CMK (cell line): Measurements from ENCODE around the gene ERC1.
A peak's percentile ranks its signal among the peaks of the same experiment; 100 is the strongest.

ENCODE experiments used
- DNase-seq: peaks from one replicate; pipeline ENCODE4 v3.0.0-alpha.2; 2010; ENCODE audit warnings: low read depth

The ERC1 gene

DNA sequence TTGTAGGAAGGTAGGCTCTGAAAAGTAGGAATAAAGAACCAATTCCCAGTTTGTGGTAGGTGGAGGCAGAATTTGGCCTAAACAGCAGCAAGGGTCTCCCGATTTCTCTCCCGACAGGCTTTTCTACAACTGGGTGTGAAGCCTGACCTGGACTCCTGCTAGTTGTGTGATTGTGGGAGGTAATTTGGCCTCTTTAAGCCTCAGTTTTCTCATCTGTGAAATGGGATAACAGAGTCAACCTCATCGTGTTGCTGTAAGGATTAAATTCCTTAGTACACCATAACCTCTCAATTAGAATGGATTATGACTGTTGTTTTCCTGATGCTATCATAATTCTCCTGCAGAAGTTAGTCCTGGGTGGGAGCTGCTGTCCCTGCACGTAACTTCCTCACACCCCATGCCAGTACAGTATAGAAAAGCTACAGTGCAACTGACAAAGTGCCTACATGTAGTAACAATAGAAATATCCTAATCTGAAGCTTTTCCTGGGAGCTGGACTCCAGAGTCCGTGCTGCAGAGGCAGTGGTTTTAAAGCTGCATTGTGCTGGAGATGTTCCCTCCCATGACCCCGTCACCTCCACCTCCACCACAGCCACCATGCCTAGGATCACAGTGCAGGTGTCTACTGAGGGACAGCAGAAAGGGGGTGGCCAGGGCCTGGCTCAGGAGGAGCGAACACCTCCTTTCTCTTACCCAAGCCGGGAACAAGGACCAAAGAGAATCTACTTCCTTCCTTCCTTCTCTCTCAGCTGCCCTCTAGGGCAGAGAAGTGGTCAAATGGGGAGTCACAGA lies 526.9 kb downstream of the ERC1 start:
- DNase-seq, result no peak

DNA sequence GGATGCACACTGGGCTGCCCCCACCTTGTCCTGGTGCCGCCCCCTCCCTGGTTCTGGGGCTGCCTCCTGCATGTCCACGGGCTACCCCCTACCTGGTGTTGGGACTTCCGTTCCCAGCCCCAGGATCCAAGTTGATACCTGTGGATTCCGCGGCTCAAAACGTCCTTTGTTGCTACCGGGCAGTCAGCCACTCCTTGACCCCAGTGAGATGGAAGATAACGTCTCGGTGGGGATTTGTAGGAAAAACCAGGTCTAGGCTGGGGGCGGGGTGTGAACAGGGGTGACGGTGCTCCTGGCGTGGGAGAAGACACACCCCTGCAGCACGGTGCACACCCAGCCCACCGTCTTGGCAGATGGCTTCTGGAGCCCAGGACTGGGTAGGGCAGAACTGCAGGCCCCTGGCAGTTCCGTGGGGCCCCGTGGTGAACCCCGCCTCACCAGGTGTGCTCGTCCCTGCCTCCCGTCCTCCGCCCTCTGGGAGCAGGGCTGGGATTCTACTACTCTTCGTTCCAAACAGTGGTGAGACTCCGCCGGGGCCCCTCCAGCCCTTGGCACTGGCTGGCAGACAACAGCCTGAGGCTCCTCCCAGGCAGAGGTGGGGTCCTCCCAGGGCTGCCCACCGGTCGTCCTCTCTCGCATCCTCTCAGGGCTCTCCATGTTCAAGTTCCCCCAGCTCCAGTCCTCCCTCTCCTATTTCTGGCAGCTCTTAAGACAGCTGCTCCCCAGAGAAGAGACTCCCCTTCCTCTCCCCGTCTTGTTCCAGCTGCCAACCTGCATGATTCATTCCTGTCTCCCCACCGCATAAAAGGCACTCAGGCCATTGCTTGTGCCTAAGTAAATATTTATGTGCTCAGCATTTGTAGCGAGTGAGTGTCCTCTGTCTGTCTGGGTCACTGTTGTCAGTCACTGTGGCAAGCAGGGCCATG lies 527.8 kb downstream of the ERC1 start:
- DNase-seq, result no peak

DNA sequence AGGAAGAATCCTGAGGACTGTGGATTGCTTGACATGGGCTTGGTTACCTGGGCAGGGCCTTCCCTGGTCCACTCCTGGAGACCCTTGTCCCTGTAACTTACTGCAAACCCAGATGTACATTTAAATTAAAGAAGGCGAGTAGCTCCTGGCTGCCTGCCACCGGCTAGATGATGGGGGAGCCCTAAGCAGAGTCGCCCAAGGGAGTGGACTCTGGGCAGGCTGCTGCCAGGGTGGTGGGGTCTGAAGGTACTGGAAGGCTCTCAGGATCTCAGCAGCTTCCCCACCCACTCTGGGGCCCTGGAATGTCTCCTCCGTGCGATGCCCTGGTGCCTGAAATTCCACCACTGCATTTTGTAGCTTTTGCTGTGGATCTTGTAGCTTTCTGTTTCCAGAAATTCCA lies 528.6 kb downstream of the ERC1 start:
- DNase-seq, result no peak

DNA sequence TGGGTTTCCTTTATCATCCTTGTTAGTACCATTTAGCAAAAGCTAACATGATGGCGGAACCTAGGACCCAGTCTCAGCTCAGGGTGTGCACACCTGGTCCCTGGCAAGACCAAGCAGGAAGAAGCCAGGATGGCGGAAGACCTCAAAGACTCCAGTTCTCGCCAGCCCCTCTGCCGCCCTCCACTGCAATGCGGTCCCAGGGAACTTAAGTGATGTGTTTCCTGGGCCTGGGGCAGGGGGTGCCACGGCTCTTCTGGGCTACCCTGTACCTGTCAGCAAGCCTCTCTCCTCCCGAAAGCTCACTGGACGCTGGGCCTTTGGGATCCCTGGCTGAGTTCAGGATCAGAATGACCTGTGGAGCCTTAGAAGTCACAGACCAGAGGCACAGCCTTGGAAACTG lies 532.0 kb downstream of the ERC1 start:
- DNase-seq, result no peak

DNA sequence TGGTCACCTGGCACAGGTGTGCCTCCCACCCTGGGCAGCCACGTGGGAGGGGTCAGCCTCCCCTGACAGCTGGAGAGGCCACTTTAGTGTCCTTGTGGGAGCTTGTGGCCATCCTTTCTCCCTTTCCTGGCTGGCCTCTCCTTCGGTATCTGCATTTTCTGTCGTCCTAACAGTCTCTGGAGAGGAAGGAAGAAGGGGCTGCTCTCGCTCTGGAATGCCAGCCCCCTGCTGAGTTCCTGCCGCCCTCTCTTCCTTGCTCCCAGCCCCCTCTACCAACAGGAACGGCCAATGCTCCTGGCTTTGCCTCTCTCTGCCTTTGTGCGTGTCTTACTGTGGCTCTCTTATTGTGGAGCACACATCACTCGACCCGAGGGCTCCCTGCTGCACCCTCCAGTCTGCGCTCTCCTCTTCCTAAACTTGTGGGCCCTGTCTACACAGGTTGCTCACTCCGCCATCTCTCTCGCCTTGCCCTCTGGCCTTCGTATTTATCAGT lies 532.6 kb downstream of the ERC1 start:
- no peak for DNase-seq

DNA sequence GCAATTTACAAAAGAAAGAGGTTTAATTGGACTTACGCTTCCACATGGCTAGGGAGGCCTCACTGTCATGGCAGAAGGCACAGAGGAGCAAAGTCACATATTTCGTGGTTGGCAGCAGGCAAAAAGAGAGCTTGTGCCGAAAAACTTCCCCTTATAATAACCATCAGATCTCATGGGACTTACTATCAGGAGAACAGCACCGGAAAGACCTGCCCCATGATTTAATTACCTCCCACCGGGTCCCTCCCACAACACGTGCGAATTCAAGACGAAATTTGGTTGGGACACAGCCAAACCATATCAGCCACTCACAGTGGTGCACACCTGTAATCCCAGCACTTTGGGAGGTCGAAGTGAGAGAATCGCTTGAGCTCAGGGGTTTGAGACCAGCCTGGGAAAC lies 534.8 kb downstream of the ERC1 start:
- no peak for DNase-seq

DNA sequence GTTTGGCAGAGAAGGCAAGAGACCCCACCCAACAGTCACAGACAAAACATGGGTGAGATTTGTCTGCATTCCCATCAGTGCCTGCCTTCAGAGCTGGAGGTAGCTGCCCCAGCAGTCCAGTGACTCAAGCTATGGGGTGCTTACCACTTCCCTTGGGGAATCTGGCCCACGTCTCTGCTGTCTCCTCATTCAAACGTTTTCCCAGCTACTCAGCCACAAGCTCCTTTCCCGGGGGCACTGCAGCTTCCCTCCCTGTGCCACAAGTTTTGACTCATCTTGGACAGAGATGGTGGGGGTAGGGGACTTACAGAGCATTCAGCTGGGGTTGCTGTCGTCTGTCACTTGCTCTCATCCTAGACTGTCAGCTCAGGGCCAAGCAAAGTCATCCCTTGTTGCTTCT lies 536.8 kb downstream of the ERC1 start:
- DNase-seq, result no peak

DNA sequence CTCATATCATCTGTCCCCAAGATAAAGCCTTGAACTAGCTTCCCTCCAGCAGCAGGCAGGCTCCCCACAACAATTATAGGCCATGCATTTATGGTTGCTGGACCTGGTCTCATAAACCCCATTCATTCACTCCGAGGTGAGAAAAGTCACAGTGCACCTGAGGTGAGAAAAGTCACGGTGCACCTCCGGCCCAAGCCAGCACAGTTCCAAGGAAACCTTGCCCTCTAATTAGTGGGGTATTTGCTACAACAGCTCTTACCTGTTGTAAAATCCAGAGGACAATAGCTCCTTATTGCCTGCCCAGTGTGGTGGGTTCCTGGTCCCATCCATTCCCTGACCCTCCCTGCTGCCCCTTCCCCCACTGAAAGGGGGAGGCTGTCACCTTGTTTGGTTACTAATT lies 537.8 kb downstream of the ERC1 start:
- DNase-seq, result no peak

DNA sequence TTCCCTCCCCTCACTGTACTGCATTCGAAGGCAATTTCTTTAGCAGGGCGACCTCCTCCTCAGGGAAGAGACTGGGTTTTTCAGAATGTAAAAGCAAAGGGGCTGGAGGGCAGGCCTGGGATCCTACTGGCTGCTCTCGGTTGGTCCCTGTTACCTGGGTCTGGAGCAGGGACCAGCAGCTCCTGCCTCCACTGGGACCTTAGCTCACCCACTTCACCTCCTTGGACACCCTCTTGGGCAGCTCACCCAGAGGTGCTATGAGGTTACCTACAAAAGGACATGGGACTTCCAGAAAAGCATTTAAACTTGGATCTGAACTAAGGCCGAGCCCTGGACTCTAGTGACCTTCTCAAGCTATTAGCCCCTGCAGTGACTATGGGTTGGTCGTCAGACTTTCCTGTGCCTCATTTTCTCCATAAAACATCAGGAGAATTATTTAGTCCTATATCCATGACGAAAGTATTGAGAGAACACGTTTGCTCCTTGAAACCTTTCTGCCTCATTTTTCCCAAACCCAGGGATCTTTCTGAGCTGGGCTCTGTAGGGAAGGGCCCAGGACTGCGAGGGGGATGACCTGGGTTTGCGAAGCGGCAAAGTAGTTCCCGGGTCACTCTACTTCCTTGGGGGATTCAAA lies 538.3 kb downstream of the ERC1 start:
- no peak for DNase-seq

DNA sequence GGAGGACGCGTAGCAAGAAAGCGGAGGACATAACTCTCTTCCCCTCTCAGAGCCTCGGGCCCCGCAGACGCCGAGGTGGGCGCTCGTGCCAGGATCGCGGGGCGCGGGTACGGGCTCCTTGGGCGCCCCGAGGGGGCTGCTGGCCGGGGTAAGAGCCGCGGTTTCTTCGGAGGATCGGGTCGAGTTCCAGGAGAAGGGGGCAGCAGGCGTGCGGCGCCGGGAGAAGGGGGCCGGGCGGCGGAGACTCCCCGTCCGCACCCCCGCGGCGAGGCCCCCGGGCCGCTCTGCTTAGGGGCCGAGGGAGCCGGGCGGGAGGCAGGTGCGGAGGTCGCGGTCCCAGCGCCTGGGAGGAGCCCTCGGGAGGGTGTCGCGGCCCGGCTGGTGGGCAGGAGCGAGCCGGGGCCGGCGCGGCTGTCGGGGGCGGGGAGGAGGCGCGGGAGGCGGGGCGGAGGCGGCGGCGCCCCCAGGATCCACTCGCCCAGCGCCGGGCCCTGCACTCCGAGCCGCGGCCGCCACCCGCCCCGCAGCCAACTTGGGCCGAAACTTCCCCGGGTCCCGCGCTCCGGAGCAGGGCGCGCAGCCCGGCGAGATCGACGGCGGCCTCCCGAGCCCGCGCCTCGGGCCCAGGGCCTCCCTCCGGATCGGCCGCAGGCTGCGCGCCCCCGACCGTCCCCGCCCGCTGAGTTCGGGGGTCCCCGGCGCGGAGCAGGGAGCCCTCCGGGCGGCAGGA lies 539.0 kb downstream of the ERC1 start:
- DNase-seq, result no peak

DNA sequence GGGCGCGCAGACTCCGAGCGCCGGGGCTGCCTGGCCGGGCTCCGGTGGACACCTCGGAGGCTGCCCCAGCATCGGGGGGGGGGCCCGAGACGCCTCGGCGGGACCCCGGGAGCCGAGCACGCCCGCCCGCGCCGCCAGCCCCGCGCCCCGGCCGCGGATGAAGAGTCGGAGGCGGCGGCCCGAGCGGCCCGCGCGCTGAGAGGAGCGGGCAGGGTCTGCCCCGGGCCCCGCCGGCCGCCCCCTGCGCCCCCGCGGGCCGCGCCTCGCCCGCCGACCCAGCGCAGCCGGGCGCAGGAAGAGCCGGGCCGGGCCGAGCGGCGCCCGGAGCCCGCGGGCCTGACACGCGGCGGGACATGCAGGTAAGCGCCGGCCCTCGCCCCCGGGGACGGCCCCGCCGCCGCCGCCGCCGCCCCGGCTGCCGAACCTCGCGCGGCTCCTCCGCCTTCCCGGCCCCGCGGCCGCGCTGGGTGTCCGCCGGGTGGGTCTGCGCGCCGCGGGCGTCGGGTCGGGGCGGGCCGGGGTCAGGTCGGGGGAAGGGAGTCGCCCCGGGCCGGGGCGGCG lies 539.6 kb downstream of the ERC1 start:
- no peak for DNase-seq

DNA sequence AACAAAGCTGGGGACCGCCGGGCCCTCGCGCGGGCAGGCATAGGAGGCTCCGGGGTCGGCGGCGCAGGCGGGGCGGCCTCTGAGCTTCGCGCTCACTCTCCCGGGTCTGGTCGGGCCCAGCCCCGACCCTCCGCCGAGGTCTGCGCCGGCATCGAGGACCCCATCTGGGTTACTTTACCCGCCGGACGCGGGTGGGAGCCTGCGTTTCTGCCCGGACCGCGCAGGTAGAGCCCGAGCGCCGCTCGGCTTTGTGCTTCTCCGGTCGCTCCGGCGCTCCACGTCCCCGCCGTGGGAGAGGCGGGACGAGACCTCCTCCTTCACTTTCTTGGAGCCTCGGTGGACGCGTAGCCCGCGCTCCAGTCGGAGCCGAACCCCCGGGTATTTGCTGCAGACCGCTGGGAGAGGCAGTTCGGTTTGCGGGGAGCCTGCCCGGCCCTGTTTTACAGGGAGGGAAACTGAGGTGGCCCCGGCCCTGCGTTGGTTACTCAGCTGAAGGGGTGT lies 540.2 kb downstream of the ERC1 start:
- DNase-seq, result no peak

DNA sequence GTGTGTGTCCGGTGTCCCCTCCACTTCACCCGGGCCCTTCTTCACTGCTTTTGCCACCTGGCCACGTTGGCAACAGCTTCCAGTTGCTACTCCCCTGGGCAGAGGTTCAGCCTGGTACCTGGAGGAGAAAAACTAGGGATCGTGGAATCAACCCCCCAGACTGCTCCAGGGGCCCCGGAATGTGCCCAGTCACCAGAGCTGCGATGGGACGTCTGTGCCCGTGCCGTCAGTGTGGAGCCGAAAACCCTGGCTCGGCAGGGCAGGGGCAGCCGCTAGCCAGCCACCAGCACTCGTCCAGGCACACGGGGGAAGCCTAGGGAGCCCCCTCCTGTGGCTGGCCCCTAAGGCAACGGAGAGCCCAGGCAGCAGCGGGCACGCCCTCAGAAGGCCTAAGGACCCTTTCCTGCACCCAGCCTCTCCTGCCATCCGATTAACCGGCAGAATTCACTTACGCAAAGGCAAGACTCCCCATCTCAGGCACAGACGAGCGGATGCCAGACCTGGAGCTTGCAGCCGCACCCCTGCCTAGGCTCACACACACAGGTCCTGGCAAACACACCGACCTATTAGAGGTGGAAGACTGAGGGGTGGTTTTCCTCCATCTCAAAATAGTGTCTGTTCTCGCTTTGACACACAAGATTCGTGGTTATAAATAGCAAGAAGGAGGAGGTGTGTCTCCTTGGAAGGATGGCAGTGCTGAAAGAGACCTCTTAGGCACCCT lies 540.8 kb downstream of the ERC1 start:
- DNase-seq, result no peak

DNA sequence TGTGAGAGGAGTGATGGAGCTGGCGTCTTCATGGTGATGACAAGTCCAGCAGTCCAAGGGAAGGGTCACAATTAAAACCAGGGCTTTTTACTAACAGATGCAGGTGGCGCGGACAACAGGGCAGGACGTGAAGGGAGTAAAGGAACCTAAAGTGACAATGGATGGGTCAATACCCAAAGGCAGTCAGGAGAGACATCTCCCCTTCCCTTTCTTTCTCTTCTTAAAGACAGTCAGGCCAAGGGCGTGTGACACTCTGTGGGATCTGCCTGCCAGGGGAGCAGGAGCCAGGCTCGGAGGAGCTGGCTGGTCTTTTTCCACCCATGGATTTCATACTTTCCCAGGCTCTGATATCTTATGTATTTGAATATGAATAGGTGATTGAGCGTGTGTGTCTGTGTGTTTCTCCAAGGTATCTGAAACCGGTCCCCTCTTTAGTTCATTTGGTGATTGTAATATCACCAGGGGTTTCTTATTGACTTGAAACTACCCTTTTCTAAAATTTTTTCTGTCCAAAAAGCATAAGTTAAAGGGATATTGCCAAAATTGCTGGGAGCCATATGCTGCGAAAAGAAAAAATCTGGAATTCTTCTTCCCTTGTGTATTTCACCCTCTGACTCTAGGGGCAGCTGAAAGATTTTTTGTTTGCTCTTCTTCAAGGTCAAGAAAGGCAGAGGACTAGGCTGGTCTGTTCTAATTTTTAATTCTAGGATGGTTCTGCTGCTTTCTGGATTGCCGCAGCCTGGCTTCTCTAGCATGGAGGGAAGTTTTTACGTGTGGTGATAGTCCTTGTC lies 541.5 kb downstream of the ERC1 start:
- DNase-seq, result no peak

DNA sequence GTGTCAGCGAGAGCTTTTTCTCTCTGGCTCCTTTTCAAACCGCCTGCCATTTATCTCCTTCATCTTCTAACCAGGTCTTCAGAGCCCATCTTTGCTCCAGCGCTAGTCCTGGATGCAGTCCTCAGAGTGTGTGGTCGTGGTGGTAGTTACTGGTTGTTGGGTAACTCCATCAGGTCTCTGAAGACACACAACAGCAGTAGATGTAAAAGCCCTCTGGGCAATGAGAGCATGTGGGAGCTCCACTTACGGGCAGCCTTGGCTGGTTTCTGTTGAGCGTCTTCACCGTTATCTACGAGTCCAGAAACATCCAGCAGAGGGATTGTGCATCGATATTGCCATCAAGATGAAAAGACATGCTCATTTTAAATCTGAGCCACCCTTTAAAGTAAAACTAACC lies 542.2 kb downstream of the ERC1 start:
- peak; percentile 41 for DNase-seq

DNA sequence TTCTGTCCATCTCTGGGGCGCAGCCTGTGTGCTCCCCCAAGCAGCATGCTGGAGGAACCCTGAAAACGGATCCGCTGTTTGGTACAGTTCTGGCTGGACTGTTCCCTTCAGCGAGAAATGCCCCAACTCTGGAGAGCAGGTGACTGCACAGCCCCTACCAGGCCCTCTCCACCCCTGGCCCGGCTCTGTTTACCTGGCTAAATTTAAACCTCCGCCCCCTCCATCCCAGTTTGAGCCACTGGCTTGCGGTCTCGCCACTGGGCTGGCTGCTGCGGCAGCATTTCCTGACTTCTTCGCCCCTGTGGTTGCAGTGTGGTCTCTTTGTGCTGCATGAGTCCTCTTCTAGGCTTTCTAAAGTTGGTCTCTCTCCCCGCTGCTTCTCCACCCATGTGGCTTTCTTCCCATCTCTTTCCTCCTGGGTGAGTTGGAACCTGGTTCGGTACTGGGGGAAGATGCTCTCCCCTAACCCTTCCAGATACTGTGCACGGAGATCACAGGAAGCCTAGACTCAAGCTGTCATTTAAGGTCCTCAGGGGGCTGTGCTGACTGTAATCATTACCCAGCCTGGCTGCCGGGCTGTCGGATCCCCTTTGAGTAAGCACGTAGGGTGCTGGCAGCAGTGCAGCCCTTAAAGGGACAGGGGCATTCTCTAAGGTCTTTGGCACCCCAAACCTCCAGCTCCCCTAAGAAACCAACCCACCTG lies 542.7 kb downstream of the ERC1 start:
- peak; percentile 21 for DNase-seq

DNA sequence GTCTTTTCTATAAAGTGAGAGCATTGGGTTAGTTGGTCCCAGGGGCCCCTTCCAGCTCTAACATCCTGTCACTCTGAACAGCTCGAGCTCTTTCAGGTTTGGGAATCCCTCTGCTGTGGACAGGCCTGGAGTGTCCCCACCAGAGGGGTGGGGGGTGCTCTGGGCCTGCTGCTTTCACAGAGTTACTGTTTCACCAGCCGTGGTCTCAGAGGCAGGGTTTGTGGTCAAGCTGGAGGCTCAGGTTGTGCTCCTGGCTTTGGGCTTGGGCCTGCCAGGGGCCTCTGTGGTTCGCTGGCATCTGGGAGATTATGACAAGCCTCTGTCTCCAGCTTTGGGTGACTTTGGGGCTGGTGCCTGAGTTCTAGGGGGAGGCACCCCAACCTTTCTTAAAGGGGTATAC lies 543.7 kb downstream of the ERC1 start:
- DNase-seq, result no peak

DNA sequence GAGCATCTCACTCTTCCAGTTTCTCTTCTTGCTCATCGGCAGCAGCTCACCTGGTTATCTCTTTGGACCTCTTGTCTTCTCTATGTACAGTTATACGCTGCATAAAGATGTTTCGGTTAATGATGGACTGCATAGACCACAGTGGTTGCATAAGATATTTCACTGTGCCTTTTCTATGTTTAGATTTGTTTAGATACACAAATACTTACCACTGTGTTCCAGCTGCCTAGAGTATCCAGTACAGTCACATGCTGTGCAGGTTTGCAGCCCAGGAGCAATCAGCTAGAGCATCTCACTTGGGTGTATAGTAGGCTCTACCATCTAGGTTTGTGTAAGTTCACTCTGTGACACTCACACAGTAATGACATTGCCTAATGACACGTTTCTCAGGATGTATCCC lies 545.8 kb downstream of the ERC1 start:
- no peak for DNase-seq

DNA sequence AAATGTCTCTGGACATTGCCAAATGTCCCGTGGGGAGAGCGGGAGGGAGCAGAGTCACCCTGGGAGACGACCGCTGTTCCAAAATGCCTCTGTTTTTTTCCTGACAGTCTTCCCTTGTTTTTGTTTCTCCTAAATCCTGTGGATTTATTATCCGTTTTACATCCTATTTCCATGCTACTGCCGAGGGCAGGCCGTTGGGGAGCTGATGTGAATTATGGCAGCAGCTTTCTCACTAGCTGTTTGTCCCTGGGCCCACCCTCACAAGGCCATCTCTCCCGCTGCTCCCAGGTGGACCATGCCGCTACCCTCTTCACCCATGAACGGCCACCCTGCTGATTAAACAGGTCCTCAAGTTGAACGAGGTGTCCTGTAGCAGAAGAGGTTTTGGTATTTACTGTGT lies 548.1 kb downstream of the ERC1 start:
- no peak for DNase-seq
